OCI-LY1 (cell line): Measurements from ENCODE around the gene TSPAN10.

Experiments used
- CTCF ChIP-seq: fragments of 200-600 bp; sonication (generic), shearing (Covaris generic); IDR thresholded peaks from 2 replicates; pipeline ENCODE4 v1.5.1; 2017; ENCODE audit warnings: mild to moderate bottlenecking, antibody characterized with exemption, low read length, moderate library complexity, mixed read lengths
- EZH2 ChIP-seq: fragments of 200-600 bp; sonication (generic), shearing (Covaris generic); IDR thresholded peaks from 2 replicates; pipeline ENCODE4 v1.8.0; 2017; ENCODE audit warnings: borderline replicate concordance, mixed run types, mild to moderate bottlenecking, antibody characterized with exemption, low read length, moderate library complexity, mixed read lengths

GRCh38 chr17:81644496-81644895 lies 7.5 kb downstream of the TSPAN10 start:
- no peak for TF ChIP-seq EZH2
- no peak for TF ChIP-seq CTCF
